SJCRH30 (cell line): ENCODE data around the gene SDCCAG8. TPM values are rescaled to one million over a fixed set of nuclear protein-coding genes. Genes with fewer than 3 reads are reported as not detected.
A peak's percentile ranks its signal among the peaks of the same experiment; 100 is the strongest.

ENCODE experiments used
- DNase-seq, 2 experiments: peaks; one replicate each; pipeline ENCODE4 v3.0.0-alpha.2; 2015 to 2020
- H3K27ac ChIP-seq: fragments of 250-450 bp; sonication (Bioruptor Pico); 2 replicates; pipeline ENCODE4 v1.5.1; 2020; ENCODE audit warnings: mild to moderate bottlenecking, moderate library complexity
- H3K27me3 ChIP-seq: fragments of 250-450 bp; sonication (Bioruptor Pico); 2 replicates; pipeline ENCODE4 v1.5.1; 2020; ENCODE audit warnings: mild to moderate bottlenecking, moderate library complexity
- H3K36me3 ChIP-seq: fragments of 250-450 bp; sonication (Bioruptor Pico); 2 replicates; pipeline ENCODE4 v1.5.1; 2020; ENCODE audit warnings: mild to moderate bottlenecking, moderate library complexity
- H3K4me1 ChIP-seq: fragments of 250-450 bp; sonication (Bioruptor Pico); 2 replicates; pipeline ENCODE4 v1.5.1; 2020; ENCODE audit warnings: mild to moderate bottlenecking, moderate library complexity
- H3K4me3 ChIP-seq: fragments of 250-450 bp; sonication (Bioruptor Pico); 2 replicates; pipeline ENCODE4 v1.5.1; 2020; ENCODE audit warnings: mild to moderate bottlenecking, moderate library complexity
- H3K9me3 ChIP-seq: fragments of 250-450 bp; sonication (Bioruptor Pico); replicated peaks from 2 replicates; pipeline ENCODE4 v1.5.1; 2020; ENCODE audit warnings: mild to moderate bottlenecking, moderate library complexity
- total RNA-seq: library from RNA; depleted of rRNA; stranded (reverse); fragments of >200 nt; shearing (Covaris generic); gene quantifications from 2 replicates; pipeline ENCODE4 v1.2.3, GENCODE V29; 2014

SDCCAG8 gene
- total RNA-seq, 1 experiment from 2014 or later: 13.6 TPM

- Histone ChIP-seq H3K4me1 (no peaks in the 10 kb centered on the region), H3K4me3 (no peak overlapping the region), H3K27me3 (no peaks in the 10 kb centered on the region), H3K36me3 (no peaks in the 10 kb centered on the region), H3K9me3 (no peaks in the 10 kb centered on the region; the same call in 1 of the 2 replicates), H3K27ac (no peak overlapping the region)
- DNase-seq: no peak
These were observed 157.8 kb downstream of the SDCCAG8 start for GRCh38 chr1:243413431-243414151.

DNA sequence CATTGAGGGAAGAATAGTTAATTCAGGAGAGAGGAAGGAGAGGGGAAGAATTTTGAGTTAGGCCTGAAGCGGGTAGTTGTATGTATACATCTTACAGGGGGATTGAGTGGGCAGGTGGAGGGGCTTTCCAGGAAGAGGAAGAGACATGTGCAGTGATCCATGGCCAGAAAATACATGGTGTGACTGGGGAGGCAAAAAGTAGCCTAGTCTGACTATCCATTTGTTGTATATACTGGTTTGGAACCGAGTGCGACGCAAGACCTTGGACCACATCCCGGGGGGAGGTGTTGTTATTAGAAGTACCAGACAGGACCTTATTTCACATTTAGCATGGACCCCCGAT, 158.3 kb downstream of the SDCCAG8 start:
- H3K4me1 ChIP-seq: no peaks in the 10 kb centered on the region
- H3K4me3 ChIP-seq: no peak overlapping the region
- DNase-seq: no peak
- no peak overlapping the region for H3K27ac ChIP-seq
- H3K9me3 ChIP-seq: no peaks in the 10 kb centered on the region; the same call in 1 of the 2 replicates
- H3K27me3 ChIP-seq: no peaks in the 10 kb centered on the region
- no peaks in the 10 kb centered on the region for H3K36me3 ChIP-seq

GRCh38 chr1:243415663-243416408, 160.0 kb downstream of the SDCCAG8 start:
- Histone ChIP-seq H3K27me3 (no peaks in the 10 kb centered on the region), H3K27ac (no peak overlapping the region), H3K36me3 (no peaks in the 10 kb centered on the region), H3K4me1 (no peaks in the 10 kb centered on the region), H3K9me3 (no peaks in the 10 kb centered on the region), H3K4me3 (no peak overlapping the region)
- no peak for DNase-seq

GRCh38 chr1:243416495-243416894, 160.7 kb downstream of the SDCCAG8 start:
- Histone ChIP-seq H3K27me3 (no peaks in the 10 kb centered on the region), H3K4me3 (no peak overlapping the region), H3K27ac (no peak overlapping the region), H3K4me1 (no peaks in the 10 kb centered on the region), H3K9me3 (no peaks in the 10 kb centered on the region), H3K36me3 (no peaks in the 10 kb centered on the region)
- no peak for DNase-seq

- no peaks in the 10 kb centered on the region for H3K27me3 ChIP-seq
- no peak overlapping the region for H3K27ac ChIP-seq
- no peaks in the 10 kb centered on the region for H3K9me3 ChIP-seq
- no peak for DNase-seq
- no peak overlapping the region for H3K4me3 ChIP-seq
- no peaks in the 10 kb centered on the region for H3K4me1 ChIP-seq
- H3K36me3 ChIP-seq: no peaks in the 10 kb centered on the region
These were observed 164.4 kb downstream of the SDCCAG8 start for GRCh38 chr1:243420016-243420945.

DNA sequence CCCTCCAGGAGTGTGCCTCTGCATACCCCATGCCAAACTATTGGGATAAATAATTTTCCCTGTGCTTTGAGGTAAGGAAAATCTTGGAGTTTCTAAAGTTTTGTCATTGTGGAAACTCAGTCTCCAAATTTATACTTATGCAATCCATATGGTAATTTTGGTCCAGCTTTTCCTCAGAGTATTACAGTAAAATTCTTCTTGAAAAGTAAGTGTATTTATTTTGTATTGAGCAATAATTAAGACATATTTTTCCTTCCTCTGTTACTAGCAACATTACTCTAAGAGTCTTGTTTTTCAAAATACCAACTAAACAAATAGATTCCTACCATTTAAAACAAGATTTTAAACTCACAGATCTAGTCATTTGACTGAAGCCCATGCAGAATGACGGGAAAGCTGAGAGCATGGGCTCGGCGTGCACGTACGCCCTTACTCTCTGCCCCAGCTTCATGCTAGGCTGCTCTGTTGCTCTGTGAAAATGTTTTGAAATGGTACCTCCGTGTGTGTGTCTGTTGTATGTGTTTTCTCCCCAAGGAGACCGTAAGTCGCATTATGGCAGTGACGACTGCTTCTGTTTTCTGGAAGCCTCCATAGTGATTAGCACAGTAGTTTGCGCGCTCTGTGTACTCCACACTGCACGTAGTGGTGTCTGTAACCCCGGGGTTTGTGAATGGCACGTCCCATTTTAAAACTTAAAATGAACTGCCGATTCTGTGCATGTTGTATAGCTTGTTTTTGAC, 165.3 kb downstream of the SDCCAG8 start:
- H3K27me3 ChIP-seq: no peaks in the 10 kb centered on the region
- no peak overlapping the region for H3K4me3 ChIP-seq
- no peaks in the 10 kb centered on the region for H3K9me3 ChIP-seq
- no peak overlapping the region for H3K27ac ChIP-seq
- no peak for DNase-seq
- H3K4me1 ChIP-seq: no peaks in the 10 kb centered on the region
- H3K36me3 ChIP-seq: no peaks in the 10 kb centered on the region

DNA sequence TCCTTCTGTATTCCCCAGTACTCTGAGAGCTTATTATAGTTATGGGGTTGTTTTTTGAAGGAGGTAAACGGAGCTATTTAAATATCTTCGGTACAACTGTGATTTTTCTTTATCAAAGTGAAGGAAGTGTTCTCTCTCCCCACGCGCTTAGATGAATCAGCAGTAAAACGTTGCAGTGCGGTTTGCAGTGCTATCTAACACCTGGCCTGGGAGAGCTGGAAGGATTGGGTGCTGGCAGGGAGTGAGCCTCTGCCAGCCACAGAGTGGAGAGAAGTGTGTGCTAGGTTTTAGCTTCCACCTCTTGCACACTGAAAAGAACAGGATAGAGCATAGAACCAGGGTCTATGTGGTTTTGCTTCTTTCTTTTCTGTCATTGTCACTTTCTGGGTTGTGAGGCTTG, 165.9 kb downstream of the SDCCAG8 start:
- H3K27ac ChIP-seq: no peak overlapping the region

DNA sequence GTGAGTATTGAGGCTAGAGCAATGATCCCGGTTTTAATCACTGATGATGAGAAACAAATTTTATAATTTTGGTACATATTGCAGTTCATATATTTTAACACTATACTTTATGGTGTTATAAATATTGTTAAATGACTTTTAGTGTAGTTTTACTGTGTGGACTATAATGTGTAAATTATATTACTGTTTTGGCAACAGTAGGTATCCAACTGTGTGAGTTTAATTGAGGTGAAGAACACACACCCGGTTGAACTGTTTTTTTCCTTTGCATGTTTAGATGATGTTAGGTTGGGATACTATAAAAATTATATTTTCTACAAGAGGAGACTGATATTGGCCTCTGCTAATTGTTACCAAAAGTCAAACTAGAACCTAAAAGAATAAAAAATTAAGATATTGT, 166.5 kb downstream of the SDCCAG8 start:
- no peaks in the 10 kb centered on the region for H3K27me3 ChIP-seq
- no peaks in the 10 kb centered on the region for H3K9me3 ChIP-seq
- no peak for DNase-seq
- no peaks in the 10 kb centered on the region for H3K36me3 ChIP-seq
- no peak overlapping the region for H3K4me3 ChIP-seq
- no peaks in the 10 kb centered on the region for H3K4me1 ChIP-seq
- H3K27ac ChIP-seq: no peak overlapping the region

More for the DNA sequence above, 165.9 kb downstream of the SDCCAG8 start:
- Histone ChIP-seq H3K4me1 (no peaks in the 10 kb centered on the region), H3K4me3 (no peak overlapping the region), H3K9me3 (no peaks in the 10 kb centered on the region), H3K36me3 (no peaks in the 10 kb centered on the region), H3K27me3 (no peaks in the 10 kb centered on the region)
- peak; percentile 37 to 57 for DNase-seq

DNA sequence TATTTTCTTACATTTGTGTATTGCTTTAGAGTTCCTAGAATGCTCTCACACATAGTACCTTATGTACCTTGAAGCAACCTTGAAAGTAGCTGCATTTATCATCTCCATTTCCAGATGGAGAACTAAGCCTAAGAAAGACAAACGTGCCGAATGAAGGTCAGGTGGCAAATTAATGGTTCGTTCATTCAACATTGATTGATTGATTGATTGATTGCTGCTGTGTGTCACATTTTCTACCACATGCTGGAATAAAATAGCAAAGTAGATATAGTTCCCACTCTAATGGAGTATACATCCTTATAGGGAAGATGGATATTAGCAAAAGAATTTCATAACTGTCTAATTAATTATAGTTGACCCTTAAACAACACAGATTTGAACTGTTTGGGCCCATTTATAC, 172.2 kb downstream of the SDCCAG8 start:
- Histone ChIP-seq H3K9me3 (no peaks in the 10 kb centered on the region), H3K4me1 (peaks cover 22% of the 10 kb centered on the region), H3K27me3 (no peaks in the 10 kb centered on the region), H3K27ac (no peak overlapping the region), H3K36me3 (no peaks in the 10 kb centered on the region), H3K4me3 (no peak overlapping the region)
- no peak for DNase-seq

DNA sequence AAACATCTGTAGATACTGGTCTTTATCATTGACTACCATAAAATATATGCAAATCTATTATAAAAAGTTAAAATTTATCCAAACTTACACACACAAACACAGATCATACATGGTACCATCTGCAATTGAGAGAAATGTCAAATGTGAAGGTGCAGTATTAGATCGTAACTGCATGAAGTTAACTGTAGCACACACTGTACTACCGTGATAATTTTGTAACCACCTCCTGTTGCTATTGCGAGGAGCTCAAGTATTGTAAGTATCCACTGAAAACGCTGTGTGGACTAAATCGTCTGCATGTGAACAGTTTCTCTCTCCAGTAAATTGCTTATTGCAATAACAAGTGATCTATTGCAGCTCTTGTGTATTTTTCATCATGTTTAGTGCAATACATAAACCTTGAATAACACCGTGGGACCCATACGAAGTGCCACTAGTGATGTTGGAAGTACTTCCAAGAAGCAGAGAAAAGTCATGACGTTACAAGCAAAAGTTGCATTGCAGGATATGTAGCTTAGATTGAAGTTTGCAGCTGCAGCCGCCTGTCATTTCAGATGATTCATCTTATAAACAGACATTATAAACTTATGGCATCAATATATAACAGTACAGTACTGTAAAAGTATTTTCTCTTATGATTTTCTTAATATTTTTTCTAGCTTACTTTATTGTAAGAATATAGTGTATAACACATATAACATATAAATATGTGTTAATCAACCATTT, 172.9 kb downstream of the SDCCAG8 start:
- Histone ChIP-seq H3K4me1 (peaks cover 26% of the 10 kb centered on the region), H3K9me3 (no peaks in the 10 kb centered on the region), H3K27ac (no peak overlapping the region), H3K4me3 (no peak overlapping the region), H3K36me3 (no peaks in the 10 kb centered on the region), H3K27me3 (no peaks in the 10 kb centered on the region)
- peak; percentile 55 to 71 for DNase-seq

GRCh38 chr1:243431591-243431990, 175.8 kb downstream of the SDCCAG8 start:
- H3K27ac ChIP-seq: peak overlapping the region; percentile 75
- DNase-seq: peak; percentile 67 to 83
- peak overlapping the region; percentile 16 for H3K4me3 ChIP-seq
- peaks cover 44% of the 10 kb centered on the region for H3K4me1 ChIP-seq
- H3K9me3 ChIP-seq: no peaks in the 10 kb centered on the region
- no peaks in the 10 kb centered on the region for H3K36me3 ChIP-seq
- no peaks in the 10 kb centered on the region for H3K27me3 ChIP-seq

DNA sequence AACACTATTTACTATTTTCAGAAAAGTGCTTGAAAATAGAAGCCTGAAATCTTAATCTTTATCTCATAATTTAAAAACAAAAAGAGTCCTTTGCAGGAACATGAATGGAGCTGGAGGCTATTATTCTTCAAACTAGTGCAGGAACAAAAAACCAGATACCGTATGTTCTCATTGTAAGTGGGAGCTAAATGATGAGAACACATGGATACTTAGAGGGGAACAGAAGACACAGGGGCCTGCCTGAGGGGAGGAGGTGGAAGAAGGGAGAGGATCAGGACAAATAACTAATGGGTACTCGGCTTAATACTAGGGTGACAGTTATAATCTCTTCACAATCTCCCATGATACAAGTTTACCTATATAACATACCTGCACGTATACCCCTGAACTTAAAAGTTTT, 176.3 kb downstream of the SDCCAG8 start:
- Histone ChIP-seq H3K27me3 (no peaks in the 10 kb centered on the region), H3K9me3 (no peaks in the 10 kb centered on the region), H3K4me3 (peak overlapping the region; percentile 41), H3K27ac (peak overlapping the region; percentile 75), H3K4me1 (peaks cover 44% of the 10 kb centered on the region), H3K36me3 (no peaks in the 10 kb centered on the region)
- DNase-seq: peak; percentile 37 to 75

DNA sequence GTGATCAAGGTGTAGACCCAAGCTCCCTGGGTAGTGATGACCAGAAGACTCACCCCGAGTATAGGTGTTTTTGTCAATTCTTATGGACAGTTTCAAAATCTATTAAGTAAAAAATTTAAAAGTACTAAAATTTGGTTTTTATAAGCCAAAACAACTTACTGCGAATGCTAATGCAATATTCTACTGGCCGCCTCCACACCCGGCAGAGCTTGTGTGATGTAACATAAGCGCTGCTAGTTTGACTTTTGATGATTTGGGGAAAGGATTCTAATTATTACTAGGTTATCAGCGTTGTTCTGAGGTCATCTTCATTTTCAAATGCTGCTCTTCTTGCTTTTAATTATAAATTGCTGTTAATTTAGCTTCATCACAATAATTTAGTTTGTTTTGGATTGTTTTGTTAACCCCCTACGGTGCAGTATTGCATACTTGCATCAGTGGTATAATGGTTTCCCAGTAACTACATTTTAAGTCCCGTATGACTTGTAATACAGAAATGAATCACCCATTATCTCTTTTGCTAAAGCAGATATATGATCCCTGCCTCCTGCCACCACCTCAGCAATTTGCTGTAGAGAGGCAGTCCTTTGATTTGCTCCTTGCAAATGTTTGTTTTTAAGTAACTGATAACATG, 178.0 kb downstream of the SDCCAG8 start:
- H3K4me1 ChIP-seq: peaks cover 41% of the 10 kb centered on the region
- no peaks in the 10 kb centered on the region for H3K9me3 ChIP-seq
- peak overlapping the region; percentile 75; the same call in 1 of the 2 replicates for H3K27ac ChIP-seq
- H3K27me3 ChIP-seq: no peaks in the 10 kb centered on the region
- peak; percentile 12 to 43 for DNase-seq
- H3K4me3 ChIP-seq: peak overlapping the region; percentile 41
- H3K36me3 ChIP-seq: no peaks in the 10 kb centered on the region
